AG08395 (cell line): ENCODE results near the gene LSM4.

ENCODE experiments used
- DNase-seq: peaks from one replicate; pipeline ENCODE4 v3.0.0; 2012; ENCODE audit warnings: mixed read lengths, low spot score

The LSM4 gene

GRCh38 chr19:18310966-18311365 lies 11.9 kb downstream of the LSM4 start:
- no peak for DNase-seq

DNA sequence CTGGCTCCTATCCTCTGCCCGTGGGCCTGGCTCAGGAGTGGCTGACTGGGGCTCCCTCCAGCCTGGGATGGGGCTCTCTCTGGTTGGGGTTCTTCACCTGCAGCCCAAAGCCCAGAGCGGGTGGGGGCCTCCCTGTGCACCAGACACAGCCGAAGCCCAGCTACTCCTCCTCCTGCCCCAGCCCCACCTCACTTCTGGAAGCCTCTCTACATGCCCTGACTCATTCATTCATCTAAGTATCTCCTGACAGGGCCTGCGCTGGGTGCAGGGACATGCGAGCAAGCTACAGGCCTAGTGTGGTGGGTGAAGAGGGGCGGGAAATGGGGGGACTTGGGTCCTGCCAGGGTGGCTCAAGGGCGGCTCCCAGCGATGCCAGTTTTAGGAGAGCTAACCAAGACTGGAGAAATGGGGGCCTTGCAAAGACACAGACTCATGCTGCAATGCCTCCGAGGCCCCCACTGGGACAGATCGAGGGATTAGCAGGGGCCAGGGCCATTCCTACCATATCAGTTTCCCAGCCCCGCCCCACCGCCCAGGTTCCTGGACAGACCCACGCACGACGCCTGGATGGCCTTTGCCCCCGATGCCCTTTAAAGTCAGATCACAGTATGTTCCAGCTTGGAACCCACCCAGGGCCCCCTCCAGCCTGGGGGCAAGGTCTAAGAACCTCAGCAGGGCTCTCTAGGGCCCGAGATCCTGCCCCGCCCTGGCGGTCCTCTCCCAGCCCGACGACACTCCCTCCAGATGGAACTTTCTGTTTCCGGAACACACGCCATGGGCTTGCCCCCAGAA lies 12.6 kb downstream of the LSM4 start:
- DNase-seq: no peak

GRCh38 chr19:18309525-18310064 lies 13.3 kb downstream of the LSM4 start:
- DNase-seq: no peak

DNA sequence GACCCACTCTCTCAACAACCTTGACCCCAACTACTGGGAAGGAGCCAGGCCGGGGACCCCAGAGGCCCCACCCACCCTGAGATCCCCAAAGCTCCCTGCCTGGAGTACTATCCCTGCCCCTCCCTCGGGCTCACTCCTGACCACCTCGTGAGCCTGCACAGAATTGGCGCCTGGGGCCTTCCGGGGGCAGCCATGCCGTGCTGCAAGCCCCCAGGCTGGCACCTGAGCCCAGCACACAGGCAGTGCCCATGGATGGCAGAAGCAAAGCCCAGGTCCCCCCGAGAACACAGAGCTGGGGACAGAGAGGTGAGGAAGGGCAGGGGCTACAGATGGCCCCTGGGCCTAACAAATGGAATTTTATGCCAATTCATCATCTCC lies 13.9 kb downstream of the LSM4 start:
- DNase-seq: no peak

DNA sequence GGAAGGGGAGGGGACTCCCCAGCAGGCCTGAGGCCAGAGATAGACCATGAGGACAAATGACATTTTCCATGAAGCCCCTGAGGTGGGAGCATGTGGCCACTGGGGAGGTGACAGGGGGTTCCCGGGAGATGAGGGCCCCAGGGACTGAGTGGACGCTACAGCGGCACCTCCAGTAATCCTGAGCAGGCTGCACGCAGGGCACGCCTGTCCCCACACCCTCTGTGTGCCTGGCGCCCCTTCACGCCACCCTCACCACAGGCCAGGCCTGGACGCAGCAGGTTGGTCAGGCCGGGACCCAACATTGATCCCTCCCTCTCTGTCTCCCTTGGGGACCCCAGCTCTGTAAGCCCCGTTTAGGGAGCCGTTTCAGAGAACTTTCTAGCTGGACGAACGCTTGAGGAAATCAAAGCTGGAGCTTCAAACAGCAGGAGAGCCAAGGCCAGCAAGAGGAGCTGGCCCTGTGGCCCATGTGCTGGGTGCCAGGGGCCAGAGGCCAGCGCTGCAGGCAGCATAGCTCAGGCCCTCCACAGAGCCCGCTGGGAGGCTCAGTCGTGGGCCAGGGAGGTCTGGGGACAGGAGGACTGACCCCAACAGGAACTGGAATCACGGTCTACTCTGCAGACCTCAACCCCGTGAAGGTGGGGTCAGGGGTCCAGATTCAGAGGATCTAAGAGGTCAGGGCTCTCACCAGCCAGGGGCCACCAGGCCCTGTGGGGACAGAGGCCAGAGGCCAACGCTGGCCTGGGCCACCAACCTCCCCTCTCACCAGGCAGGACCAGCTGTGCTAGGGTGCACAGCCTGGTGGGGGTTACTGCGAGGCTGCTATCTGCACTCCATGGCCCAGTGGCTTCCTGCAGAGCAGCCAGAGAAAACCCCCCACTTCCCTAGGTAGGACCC lies 14.6 kb downstream of the LSM4 start:
- DNase-seq: no peak

DNA sequence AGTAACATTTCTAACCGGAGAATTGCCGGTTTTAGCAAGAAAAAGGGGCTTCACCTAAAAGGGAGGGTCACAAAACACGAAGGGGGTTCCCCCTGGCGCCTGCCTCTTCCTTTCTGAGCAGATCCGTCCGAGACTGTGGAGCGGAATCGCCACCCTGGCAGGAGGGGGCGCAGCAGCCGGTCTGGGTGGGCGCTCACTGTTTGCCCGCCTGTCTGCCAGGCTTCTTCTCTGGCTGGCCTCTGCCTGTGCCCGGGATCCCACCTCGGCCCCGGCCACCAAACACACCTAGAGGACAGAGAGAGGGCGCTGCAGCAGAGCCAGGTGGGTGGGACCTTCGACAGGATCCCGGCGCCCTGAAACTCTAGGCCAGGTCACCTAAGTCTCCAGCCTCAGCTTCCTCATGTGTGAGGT lies 15.6 kb downstream of the LSM4 start:
- no peak for DNase-seq

DNA sequence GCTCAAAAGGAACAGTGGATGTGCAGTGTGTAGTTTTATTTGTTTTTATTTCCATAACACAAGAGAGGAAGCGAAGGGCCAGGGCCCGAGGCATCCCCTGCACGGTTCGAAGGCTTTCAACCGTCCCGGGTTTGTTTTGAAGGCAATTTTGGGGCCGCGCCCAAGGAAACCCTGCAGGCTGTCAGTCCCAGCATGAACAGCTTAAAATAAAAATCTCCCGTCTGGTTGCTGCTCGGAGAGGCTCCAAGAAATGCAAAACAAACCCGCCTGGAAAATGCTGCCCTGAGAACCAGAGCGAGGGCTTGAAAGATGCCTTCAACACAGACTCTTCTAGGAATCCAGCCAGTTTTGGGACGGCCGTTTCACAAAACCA lies 16.0 kb downstream of the LSM4 start:
- no peak for DNase-seq

GRCh38 chr19:18306209-18306887 lies 16.5 kb downstream of the LSM4 start:
- no peak for DNase-seq

DNA sequence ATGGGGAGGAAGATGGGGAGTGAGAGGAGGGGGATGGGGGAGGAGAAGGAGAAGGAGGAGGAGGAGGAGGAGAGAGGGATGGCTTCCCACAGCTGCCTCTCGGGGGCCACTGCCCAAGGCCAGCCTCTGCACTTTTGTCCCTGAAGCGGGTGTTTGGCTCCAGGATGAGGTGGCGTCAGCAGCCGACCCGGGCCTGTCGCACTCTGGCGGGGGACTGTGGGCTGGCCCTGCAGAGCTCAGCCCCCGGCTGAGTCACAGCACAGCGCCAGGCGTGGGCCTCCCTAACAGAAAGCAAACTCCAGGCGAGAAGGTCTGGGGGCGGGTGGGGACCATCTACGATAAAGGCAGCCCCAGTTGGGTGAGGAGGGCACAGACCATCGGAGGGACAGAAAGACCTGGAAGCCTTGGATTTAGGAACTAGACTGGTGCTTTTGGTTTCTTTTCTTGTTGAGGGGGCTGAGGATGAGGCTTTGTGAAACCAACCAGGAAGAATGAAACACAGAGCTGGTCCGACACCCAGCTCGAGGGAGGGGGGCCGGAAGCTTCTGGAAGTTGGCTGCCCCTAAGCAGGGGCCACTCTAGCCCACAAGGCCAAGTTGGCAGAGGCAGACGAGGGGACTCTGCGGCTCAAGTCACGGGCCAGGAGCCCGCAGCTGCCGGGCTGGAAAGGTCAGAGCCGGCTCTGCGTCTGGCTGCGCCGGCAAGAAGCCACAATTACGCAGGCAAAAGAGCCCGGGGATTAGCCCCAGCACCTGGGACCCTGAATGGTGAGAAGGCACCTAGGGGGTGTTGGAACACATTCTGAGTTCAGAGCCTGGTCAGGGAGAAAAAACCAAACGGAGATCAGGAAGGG lies 18.2 kb downstream of the LSM4 start:
- peak; percentile 91 for DNase-seq

DNA sequence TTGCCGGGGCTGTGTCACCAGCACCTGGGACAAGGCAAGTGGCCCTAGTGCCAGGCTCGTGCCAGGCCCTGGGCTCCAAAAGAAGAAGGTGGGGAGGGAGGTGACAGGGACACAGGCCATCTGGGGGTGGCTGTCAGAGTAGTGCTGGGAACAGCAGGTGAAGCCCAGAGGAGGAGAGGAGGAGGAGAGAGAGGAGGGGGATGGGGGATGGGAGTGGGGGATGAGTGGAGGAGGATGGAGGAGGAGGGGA lies 18.7 kb downstream of the LSM4 start:
- no peak for DNase-seq

GRCh38 chr19:18301718-18302111 lies 21.2 kb downstream of the LSM4 start:
- DNase-seq: no peak

DNA sequence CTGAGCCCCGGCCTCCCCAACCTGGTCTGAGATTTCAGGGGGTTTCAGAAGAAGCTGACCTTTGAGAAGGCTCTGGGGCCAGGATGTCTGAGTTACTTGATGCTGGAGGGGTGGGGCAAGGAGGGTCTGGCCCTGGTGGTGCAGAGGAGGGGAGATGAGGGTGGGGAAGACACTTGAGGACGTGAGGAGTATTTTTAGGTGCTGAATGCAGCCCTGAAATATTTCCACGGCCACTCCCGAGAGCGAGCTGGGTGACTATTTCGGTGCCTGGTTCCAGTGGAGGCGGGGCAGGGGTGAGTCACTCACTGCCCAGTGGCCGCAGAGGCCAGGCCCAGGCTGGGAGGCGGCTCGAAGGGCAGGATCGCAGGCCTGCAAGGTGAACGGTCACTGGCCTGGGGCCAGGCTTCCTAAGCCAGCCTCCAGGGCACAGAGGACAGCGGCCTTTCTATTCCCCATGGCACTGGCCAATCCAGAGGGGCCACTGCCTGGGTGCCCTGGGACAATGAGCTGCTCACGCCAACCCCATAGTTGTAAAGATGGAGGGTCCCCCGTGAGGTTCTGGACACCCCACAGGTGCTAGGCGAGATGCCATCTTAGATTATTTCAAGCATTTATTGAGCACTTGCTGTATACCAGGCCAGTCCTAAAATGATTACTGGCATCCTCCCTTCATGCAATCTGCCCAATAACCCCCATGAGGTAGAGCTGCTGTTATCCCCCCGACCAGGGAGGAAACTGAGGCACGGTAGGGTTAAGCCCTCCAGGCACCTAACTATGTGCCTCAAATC lies 21.8 kb downstream of the LSM4 start:
- DNase-seq: peak; percentile 86

- no peak for DNase-seq
These were observed 23.2 kb downstream of the LSM4 start for GRCh38 chr19:18299654-18300053.

DNA sequence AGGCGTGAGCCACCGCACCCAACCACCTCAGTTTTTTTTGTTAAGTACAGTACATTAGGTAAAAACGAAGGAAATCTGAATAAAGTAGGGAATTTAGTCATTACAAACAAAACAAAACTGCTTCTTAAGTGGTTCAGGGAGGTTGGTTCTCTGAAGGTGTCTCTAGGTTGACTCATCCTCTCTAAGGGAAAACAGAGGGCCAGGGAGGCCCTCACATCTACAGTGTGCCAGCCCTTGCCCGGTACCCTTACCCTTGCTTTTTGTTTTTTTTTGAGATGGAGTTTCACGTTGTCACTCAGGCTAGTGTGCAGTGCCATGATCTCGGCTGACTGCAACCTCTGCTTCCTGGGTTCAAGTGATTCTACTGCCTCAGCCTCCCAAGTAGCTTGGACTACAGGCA lies 24.3 kb downstream of the LSM4 start:
- DNase-seq: no peak

DNA sequence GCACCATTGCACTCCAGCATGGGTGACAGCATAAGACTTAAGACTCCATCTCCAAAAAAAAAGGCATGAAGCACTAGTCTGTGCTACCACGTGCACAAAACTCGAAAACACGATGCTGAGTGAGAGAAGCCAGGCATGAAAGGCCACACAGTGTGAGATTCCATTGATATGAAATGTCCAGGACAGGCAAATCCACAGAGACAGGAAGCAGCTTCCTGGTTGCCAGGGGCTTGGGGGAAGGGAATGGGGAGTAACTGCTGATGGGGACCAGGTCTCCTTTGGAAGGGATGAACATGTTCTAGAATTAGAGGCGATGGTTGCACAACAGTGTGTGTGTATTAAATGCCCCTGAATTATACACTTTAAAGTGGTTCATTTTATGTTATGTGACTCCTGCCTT lies 25.6 kb downstream of the LSM4 start:
- no peak for DNase-seq

GRCh38 chr19:18295034-18295451 lies 27.8 kb downstream of the LSM4 start:
- no peak for DNase-seq

DNA sequence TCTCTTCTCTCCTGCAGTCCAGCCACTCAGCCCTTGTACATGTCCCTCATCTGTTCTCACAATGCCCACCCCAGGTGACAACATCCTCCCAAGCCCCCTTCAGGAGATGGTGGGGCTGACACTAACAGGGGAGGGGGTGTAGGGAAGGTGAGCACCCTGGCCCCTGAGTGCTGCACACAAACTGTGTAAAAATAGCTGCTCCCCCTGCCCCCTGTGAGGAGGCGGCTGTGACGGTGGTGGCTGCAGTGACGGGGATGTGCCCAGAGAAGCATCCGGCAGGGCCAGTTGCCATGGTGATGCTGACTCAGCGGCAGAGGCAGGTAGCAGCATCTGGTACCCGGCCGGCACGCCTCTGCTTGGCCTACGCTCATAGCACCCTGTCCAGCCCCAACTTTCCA lies 28.4 kb downstream of the LSM4 start:
- DNase-seq: no peak

DNA sequence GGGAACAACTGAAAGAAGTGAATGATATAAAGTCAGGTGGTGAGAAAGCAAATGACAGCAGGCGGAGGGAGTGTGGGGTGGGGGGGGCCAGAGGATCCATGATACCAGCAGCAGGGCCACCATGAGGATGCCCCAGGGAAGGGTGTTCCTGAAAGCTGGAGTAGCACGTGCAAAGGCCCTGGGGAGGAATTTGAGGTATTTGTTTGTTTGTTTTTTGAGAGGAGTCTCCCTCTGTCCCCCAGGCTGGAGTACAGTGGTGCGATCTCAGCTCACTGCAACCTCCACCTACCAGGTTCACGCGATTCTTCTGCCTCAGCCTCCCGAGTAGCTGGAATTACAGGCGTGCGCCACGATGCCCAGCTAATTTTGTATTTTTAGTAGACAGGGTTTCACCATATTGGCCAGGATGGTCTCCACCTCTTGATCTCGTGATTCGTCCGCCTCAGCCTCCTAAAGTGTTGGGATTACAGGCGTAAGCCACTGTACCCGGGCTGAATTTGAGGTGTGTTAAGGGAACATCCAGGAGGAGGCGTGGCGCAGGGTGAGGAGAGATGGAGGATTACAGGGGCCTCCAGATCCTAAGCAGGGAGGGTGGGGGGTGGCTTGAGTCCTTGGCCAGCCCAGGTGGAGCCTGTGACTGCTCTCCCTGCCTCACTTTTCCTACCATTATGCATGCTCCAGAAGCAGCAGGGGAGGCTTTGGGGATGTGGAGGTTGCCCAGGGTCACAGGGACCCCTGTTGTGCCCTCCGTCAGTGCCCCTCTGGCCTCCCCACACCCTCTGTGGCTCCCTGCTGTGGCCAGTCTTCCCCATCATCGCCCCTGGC lies 29.0 kb downstream of the LSM4 start:
- no peak for DNase-seq

GRCh38 chr19:18292810-18293641 lies 29.9 kb downstream of the LSM4 start:
- DNase-seq: peak; percentile 69
